GM12878 (cell line): ENCODE data around the gene PIK3R5.

Experiments used
- CTCF ChIP-seq, 3 experiments: IDR thresholded peaks in 2 of 3; conservative IDR thresholded peaks in 1 of 3; 2 replicates each; pipeline ENCODE4 v1.5.1; 2011; ENCODE audit warnings: low read depth in 3 of 3, low read length in 3 of 3, mild to moderate bottlenecking in 3 of 3, control low read depth in 2 of 3, moderate library complexity in 2 of 3, inconsistent platforms in 1 of 3, mixed read lengths in 1 of 3; ENCODE audit not compliant: control insufficient read depth in 2 of 3, insufficient read depth in 1 of 3; ENCODE audit errors: extremely low read depth in 1 of 3
- KDM1A ChIP-seq: fragments of 200-600 bp; sonication (generic); IDR thresholded peaks from 2 replicates; pipeline ENCODE4 v1.6.1; 2016; ENCODE audit warnings: borderline replicate concordance

DNA sequence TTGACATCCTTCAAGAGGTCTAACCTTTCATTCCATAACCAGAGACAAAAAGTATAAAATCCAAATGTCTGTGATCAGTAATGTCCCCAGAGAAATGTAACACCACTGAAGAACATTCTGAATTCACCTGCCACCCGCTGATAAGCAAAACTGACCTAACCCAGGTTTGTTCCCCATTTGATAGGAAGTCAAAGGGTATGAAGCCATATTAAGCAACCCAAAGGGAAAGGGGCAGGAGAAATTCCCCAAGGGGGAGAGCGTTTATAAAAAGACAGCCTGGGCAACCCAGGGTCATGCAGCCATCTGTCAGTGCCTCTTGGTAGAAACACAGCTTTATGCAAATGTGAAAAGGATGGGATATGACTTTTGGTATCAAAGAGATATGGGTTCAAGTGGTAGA, 67.4 kb downstream of the PIK3R5 start:
- no peak for TF ChIP-seq KDM1A
- TF ChIP-seq CTCF (IDR thresholded peaks at IDR 0.05 in 2 of 3, conservative IDR thresholded peaks at IDR 0.05 in 1 of 3; ENCODE audit: control insufficient read depth in 2 of 3, extremely low read depth in 1 of 3, insufficient read depth in 1 of 3, low read depth in 3 of 3, low read length in 3 of 3), result no peak
